B cell (primary cell): Measurements from ENCODE around the gene CTXND1. TPM values are rescaled to one million over a fixed set of nuclear protein-coding genes. Genes with fewer than 3 reads are reported as not detected.

ENCODE experiments used
- ATAC-seq: fragments of 200-7000 bp; cut with Tn5 transposase; one replicate; pipeline ENCODE4 v1.10.0; 2021; ENCODE audit warnings: low read depth, mild to moderate bottlenecking, moderate number of reproducible peaks, moderate library complexity
- CTCF ChIA-PET: fragments of 350-600 bp; sonication (Branson Sonifier 250); formaldehyde crosslinking; loops from one replicate; lab custom pipeline; 2021; ENCODE audit warnings: antibody characterized with exemption, inconsistent platforms; lab: Charles Lee
- POLR2A ChIA-PET: fragments of 350-600 bp; sonication (Branson Sonifier 250); formaldehyde crosslinking; loops from one replicate; lab custom pipeline; 2021; ENCODE audit warnings: antibody characterized with exemption; lab: Charles Lee
- DNase-seq: peaks from one replicate; pipeline ENCODE4 v3.0.0; 2013
- H2AFZ ChIP-seq: 2 replicates; pipeline ENCODE4 v1.6.1; 2012; ENCODE audit warnings: mild to moderate bottlenecking, low read depth, low read length; ENCODE audit not compliant: insufficient read depth, poor library complexity, severe bottlenecking
- H3K27ac ChIP-seq, 2 donors: 1 replicate in 1 of 2; 2 replicates in 1 of 2; pipeline ENCODE4 v1.5.1; 2012 to 2013; ENCODE audit warnings: low read length in 2 of 2, mild to moderate bottlenecking in 2 of 2, moderate library complexity in 1 of 2
- H3K27me3 ChIP-seq, 4 experiments: fragments of 200-600 bp in 1 of 4; sonication (generic) in 1 of 4; replicated peaks in 1 of 4; 1 replicate in 2 of 4; 2 replicates in 2 of 4; pipeline versions ENCODE4 v1.6.1 to v1.7.0; 2013 to 2016; ENCODE audit warnings: low read length in 3 of 4, mild to moderate bottlenecking in 2 of 4, mixed read lengths in 1 of 4, moderate library complexity in 1 of 4; ENCODE audit not compliant: insufficient read depth in 4 of 4, control insufficient read depth in 3 of 4; ENCODE audit errors: control extremely low read depth in 1 of 4
- H3K36me3 ChIP-seq, 2 experiments: replicated peaks in 1 of 2; 1 replicate in 1 of 2; 2 replicates in 1 of 2; pipeline versions ENCODE4 v1.6.1 to v1.7.1; 2013; ENCODE audit warnings: low read length in 1 of 2; ENCODE audit not compliant: insufficient read depth in 2 of 2, control insufficient read depth in 1 of 2; ENCODE audit errors: control extremely low read depth in 1 of 2, extremely low read depth in 1 of 2
- H3K4me1 ChIP-seq, 2 donors: fragments of 200-600 bp in 1 of 2; sonication (generic) in 1 of 2; 1 replicate in 1 of 2; 2 replicates in 1 of 2; pipeline versions ENCODE4 v1.5.1 to v1.6.1; 2013 to 2017; ENCODE audit warnings: low read length in 2 of 2; ENCODE audit not compliant: control insufficient read depth in 2 of 2, insufficient read depth in 2 of 2
- H3K4me2 ChIP-seq: replicated peaks from 2 replicates; pipeline ENCODE3; 2012; ENCODE audit warnings: mild to moderate bottlenecking, low read depth, low read length; ENCODE audit not compliant: poor library complexity, severe bottlenecking
- H3K4me3 ChIP-seq, 5 experiments: fragments of 200-600 bp in 1 of 5; sonication (generic) in 1 of 5; 1 replicate in 3 of 5; 2 replicates in 2 of 5; pipeline versions ENCODE4 v1.5.1 to v1.7.0; 2011 to 2016; ENCODE audit warnings: low read length in 4 of 5, mild to moderate bottlenecking in 4 of 5, low read depth in 2 of 5, control low read depth in 1 of 5, moderate library complexity in 1 of 5; ENCODE audit not compliant: insufficient read depth in 1 of 5; ENCODE audit errors: control extremely low read depth in 1 of 5, extremely low read depth in 1 of 5
- H3K79me2 ChIP-seq: fragments of 200-600 bp; sonication (generic); one replicate; pipeline ENCODE4 v1.6.0; 2016; ENCODE audit warnings: low read length; ENCODE audit not compliant: control insufficient read depth, insufficient read depth
- H3K9ac ChIP-seq: fragments of 200-600 bp; sonication (generic); 2 replicates; pipeline ENCODE4 v1.6.1; 2017; ENCODE audit warnings: mild to moderate bottlenecking, low read length, moderate library complexity
- H3K9me3 ChIP-seq, 3 donors: one replicate each; pipeline versions ENCODE4 v1.6.1 to v1.7.1; 2013; ENCODE audit warnings: low read length in 2 of 3; ENCODE audit not compliant: control insufficient read depth in 2 of 3, insufficient read depth in 1 of 3; ENCODE audit errors: control extremely low read depth in 1 of 3
- H4K20me1 ChIP-seq: 2 replicates; pipeline ENCODE4 v1.6.0; 2012; ENCODE audit warnings: mild to moderate bottlenecking, low read length; ENCODE audit not compliant: insufficient read depth, control insufficient read depth, poor library complexity, severe bottlenecking
- H3K27ac Mint-ChIP-seq: one replicate; pipeline ENCODE4 v1.8.0; 2021; ENCODE audit warnings: mixed read lengths
- H3K27me3 Mint-ChIP-seq: one replicate; pipeline ENCODE4 v1.8.0; 2021; ENCODE audit warnings: mixed read lengths
- H3K4me1 Mint-ChIP-seq: one replicate; pipeline ENCODE4 v1.8.0; 2021; ENCODE audit warnings: mixed read lengths
- H3K4me3 Mint-ChIP-seq: one replicate; pipeline ENCODE4 v1.8.0; 2021; ENCODE audit warnings: mixed read lengths
- H3K9me3 Mint-ChIP-seq: one replicate; pipeline ENCODE4 v1.8.0; 2022; ENCODE audit warnings: mixed read lengths; ENCODE audit not compliant: insufficient read depth
- EZH2 ChIP-seq: IDR thresholded peaks from 2 replicates; pipeline ENCODE4 v1.6.1; 2012; ENCODE audit warnings: borderline replicate concordance, low read depth, mild to moderate bottlenecking, moderate library complexity, low read length; ENCODE audit not compliant: insufficient read depth, poor library complexity, severe bottlenecking
- WGBS: methylation state at CpG from one replicate; pipeline ENCODE4 v1.1.5; 2013; ENCODE audit warnings: missing lambda C conversion rate; ENCODE audit not compliant: insufficient coverage; 5-methylcytosine and 5-hydroxymethylcytosine counted together
- intact Hi-C: fragments of 100-400 bp; cut with micrococcal nuclease; formaldehyde crosslinking; loops from one replicate; pipeline ENCODE4 v1.10.0; 2022
- polyA plus RNA-seq: library from polyadenylated mRNA; depleted of rRNA; stranded (reverse); fragments of >200 nt; gene quantifications from 2 replicates; pipeline ENCODE4 v1.2.3, GENCODE V29; 2012
- total RNA-seq, 2 donors: library from RNA; stranded (reverse); fragments of 120-200 nt in 1 of 2; gene quantifications; 1 replicate in 1 of 2; 2 replicates in 1 of 2; pipeline versions ENCODE4 v1.2.3 to v1.2.4, GENCODE V29; 2013 to 2022
- TF ChIP-seq, protein P1 (sequence below): fragments of 200-600 bp; IDR thresholded peaks from one replicate; pipeline ENCODE4 v1.8.0; 2022; ENCODE audit warnings: antibody characterized with exemption, mild to moderate bottlenecking

CTXND1 gene
- total and polyA plus RNA-seq, 2 donors (not counting 1 experiment from before 2014, with no cell fraction given) = not detected

DNA sequence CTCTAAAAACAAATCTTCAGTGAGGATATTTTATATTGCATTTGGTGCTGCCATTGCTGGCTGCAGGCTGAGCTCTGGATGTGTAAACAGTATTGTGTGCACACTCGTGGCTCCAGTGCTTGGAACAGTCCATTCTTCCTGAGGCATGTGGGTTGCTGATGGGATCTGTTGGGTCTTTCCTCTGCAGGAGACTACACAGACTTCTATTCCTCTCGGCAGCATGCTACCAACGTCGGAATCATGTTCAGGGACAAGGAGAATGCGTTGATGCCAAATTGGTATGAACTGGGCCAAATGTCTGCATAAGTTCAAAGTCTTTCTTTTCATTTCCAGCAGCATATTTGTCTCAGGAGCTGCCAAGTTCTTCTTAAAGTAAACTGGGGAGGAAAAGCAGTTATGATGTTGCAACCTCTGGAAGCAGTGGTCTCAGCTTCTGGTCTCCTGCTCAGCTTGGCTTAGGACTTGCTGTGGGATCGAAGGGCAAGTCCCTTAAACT, 89.9 kb downstream of the CTXND1 start:
- Histone ChIP-seq H3K36me3 (no peaks in the 10 kb centered on the region), H2AFZ (no peak overlapping the region), H3K4me3 (no peak overlapping the region), H3K4me2 (no peak overlapping the region), H3K4me1 (peaks cover 10 to 16% of the 10 kb centered on the region in 2 donors), H3K27me3 (no peaks in the 10 kb centered on the region), H3K9ac (no peak overlapping the region), H3K27ac (no peak overlapping the region), H3K79me2 (no peaks in the 10 kb centered on the region), H3K9me3 (no peaks in the 10 kb centered on the region), H4K20me1 (no peaks in the 10 kb centered on the region)
- H3K27me3 Mint-ChIP-seq = no peaks in the 10 kb centered on the region
- WGBS = 83% methylated on average over 2 of the region's 6 CpGs
- no peaks in the 10 kb centered on the region for H3K9me3 Mint-ChIP-seq
- ATAC-seq = no peak
- peaks cover 22% of the 10 kb centered on the region for H3K4me1 Mint-ChIP-seq
- ChIA-PET POLR2A (no interaction called here), CTCF (interaction anchor here (1.6 kb wide), 1 partner anchor 11 kb away, joined by 7 read pairs; no protein-coding TSS in a partner anchor)
- intact Hi-C loops = no loop called here
- H3K4me3 Mint-ChIP-seq = no peak overlapping the region
- TF ChIP-seq EZH2 = no peak
- TF ChIP-seq, protein P1, sequence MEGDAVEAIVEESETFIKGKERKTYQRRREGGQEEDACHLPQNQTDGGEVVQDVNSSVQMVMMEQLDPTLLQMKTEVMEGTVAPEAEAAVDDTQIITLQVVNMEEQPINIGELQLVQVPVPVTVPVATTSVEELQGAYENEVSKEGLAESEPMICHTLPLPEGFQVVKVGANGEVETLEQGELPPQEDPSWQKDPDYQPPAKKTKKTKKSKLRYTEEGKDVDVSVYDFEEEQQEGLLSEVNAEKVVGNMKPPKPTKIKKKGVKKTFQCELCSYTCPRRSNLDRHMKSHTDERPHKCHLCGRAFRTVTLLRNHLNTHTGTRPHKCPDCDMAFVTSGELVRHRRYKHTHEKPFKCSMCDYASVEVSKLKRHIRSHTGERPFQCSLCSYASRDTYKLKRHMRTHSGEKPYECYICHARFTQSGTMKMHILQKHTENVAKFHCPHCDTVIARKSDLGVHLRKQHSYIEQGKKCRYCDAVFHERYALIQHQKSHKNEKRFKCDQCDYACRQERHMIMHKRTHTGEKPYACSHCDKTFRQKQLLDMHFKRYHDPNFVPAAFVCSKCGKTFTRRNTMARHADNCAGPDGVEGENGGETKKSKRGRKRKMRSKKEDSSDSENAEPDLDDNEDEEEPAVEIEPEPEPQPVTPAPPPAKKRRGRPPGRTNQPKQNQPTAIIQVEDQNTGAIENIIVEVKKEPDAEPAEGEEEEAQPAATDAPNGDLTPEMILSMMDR = no peak
- DNase-seq = no peak
- no peak overlapping the region for H3K27ac Mint-ChIP-seq

DNA sequence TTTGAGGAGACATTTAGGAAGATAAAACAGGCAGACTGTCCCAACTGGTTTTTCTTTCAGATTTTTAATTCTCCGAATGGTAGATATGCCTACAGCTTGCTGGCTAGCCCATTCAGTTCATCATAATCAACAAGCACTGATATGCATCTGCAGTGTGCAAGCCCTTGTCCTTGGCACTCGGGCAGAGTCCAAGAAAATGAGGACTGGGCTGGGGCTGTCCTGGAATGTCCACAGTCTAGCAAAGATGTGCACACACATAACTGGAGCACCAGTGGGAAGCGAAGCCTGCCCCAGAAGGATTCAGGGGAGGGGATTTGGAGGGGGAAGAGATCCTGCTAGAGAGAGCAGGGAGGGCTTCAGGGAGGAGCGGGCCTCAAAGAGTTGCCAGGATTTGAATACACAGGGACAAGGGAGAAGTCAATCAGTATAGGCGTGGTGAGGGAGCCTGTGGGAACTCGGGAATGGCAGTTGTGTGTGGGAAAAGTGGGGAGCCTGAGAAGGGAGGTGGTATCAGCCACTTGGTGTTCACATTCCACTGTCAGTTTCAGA, 90.5 kb downstream of the CTXND1 start:
- CTCF ChIA-PET = interaction anchor here (0.6 kb wide), 1 partner anchor 28 kb away, joined by 3 read pairs; no protein-coding TSS in a partner anchor
- H3K4me1 ChIP-seq = peaks cover 10 to 16% of the 10 kb centered on the region in 2 donors
- Mint-ChIP-seq H3K27ac (no peak overlapping the region), H3K4me3 (no peak overlapping the region), H3K27me3 (no peaks in the 10 kb centered on the region), H3K4me1 (peaks cover 22% of the 10 kb centered on the region), H3K9me3 (no peaks in the 10 kb centered on the region)
- H4K20me1 ChIP-seq = no peaks in the 10 kb centered on the region
- H3K4me2 ChIP-seq = no peak overlapping the region
- H2AFZ ChIP-seq = no peak overlapping the region
- no peak for DNase-seq
- H3K79me2 ChIP-seq = no peaks in the 10 kb centered on the region
- H3K27ac ChIP-seq = no peak overlapping the region
- 98% methylated on average over 6 of the region's 6 CpGs for WGBS
- no peak for TF ChIP-seq EZH2
- TF ChIP-seq, protein P1 = no peak
- no peaks in the 10 kb centered on the region for H3K9me3 ChIP-seq
- H3K4me3 ChIP-seq = no peak overlapping the region
- ATAC-seq = no peak
- no peak overlapping the region for H3K9ac ChIP-seq
- intact Hi-C loops = no loop called here
- no peaks in the 10 kb centered on the region for H3K36me3 ChIP-seq
- POLR2A ChIA-PET = no interaction called here
- H3K27me3 ChIP-seq = no peaks in the 10 kb centered on the region
